ENCODE measurements around the gene ACACB.

ACACB gene

GRCh38 chr12:109182041-109182839 is 65.9 kb downstream of the ACACB start:
- Histone ChIP-seq H3K9ac (ENCODE audit: low read length) (no peak overlapping the region), H3K27me3 (ENCODE audit: control insufficient read depth in 1 of 2, insufficient read depth in 2 of 2, low read length in 2 of 2) (no peaks in the 10 kb centered on the region), H3K4me1 (ENCODE audit: insufficient read depth, low read length) (no peaks in the 10 kb centered on the region), H3K9me3 (ENCODE audit: low read length) (no peaks in the 10 kb centered on the region), H3K36me3 (ENCODE audit: insufficient read depth, low read length) (peaks cover 61% of the 10 kb centered on the region), H3K27ac (ENCODE audit: low read depth, low read length) (no peak overlapping the region), H3K4me3 (ENCODE audit: low read depth in 1 of 2, low read length in 2 of 2) (no peak overlapping the region)

- Histone ChIP-seq H3K27me3 (ENCODE audit: control insufficient read depth in 1 of 2, insufficient read depth in 2 of 2, low read length in 2 of 2) (no peaks in the 10 kb centered on the region), H3K9me3 (ENCODE audit: low read length) (no peaks in the 10 kb centered on the region), H3K27ac (ENCODE audit: low read depth, low read length) (no peak overlapping the region), H3K4me3 (ENCODE audit: low read depth in 1 of 2, low read length in 2 of 2) (no peak overlapping the region), H3K36me3 (ENCODE audit: insufficient read depth, low read length) (peaks cover 58% of the 10 kb centered on the region), H3K4me1 (ENCODE audit: insufficient read depth, low read length) (no peaks in the 10 kb centered on the region), H3K9ac (ENCODE audit: low read length) (no peak overlapping the region)
Measured at GRCh38 chr12:109185441-109185840, 69.1 kb downstream of the ACACB start.

DNA sequence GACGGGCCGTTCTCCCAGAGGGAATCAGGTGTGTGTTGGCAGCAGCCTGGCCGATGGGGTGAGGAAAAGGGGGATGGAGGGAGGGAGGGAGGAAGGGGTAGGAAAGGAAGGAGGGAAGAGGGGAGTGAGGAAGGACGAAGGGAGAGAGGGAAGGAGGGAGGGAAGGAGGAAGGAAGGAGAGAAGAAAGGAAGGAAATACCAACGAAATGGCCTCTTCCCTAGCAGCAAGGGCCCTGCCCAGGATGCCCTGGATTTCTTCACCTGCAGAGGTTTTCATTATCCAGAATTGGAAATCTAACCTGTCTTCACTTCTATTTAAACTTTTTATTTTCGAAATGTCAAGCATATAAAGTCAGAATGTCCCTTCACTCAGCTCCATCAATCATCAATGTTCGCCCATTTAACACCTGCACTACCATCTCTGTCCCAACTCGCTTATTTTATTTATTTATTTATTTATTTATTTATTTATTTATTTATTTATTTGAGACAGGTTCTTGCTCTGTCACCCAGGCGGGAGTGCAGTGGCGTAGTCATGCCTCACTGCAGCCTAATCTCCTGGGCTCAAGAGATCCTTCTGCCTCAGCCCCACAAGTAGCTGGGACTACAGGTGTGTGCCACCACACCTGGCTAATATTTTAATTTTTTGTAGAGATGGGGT is 70.7 kb downstream of the ACACB start:
- Histone ChIP-seq H3K27ac (ENCODE audit: low read depth, low read length) (no peak overlapping the region), H3K36me3 (ENCODE audit: insufficient read depth, low read length) (peaks cover 71% of the 10 kb centered on the region), H3K4me3 (ENCODE audit: low read depth in 1 of 2, low read length in 2 of 2) (no peak overlapping the region), H3K4me1 (ENCODE audit: insufficient read depth, low read length) (no peaks in the 10 kb centered on the region), H3K9me3 (ENCODE audit: low read length) (no peaks in the 10 kb centered on the region), H3K27me3 (ENCODE audit: control insufficient read depth in 1 of 2, insufficient read depth in 2 of 2, low read length in 2 of 2) (no peaks in the 10 kb centered on the region), H3K9ac (ENCODE audit: low read length) (no peak overlapping the region)

DNA sequence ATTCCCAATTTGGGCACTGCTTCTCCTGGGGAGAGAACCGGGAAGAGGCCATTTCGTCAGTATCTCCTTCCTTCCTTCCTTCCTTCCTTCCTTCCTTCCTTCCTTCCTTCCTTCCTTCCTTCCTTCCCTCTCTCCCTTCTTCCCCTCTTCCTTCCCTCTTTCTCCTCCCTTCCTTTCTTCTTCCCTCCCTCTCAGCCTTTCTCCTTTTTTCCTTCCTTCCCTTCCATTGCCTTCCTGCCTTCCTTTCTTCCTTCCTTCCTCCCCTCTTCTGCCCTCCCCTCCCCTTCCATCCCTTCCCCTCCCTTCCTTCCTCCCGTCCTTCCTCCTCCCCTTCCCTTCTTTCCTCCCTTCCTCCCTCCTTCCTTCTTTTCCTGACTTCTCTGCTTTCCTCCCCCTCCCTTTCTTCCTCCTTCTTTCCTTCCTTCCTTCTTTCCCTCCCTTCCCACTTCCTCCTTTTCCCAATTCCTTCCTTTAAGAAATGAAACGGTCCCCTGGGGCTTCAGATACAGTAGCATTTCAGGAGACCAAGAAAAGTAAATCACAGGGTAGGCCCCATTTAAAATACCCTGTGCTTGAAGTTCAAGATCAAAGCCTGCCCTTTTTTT is 71.8 kb downstream of the ACACB start:
- Histone ChIP-seq H3K27ac (ENCODE audit: low read depth, low read length) (no peak overlapping the region), H3K4me3 (ENCODE audit: low read depth in 1 of 2, low read length in 2 of 2) (no peak overlapping the region), H3K27me3 (ENCODE audit: control insufficient read depth in 1 of 2, insufficient read depth in 2 of 2, low read length in 2 of 2) (no peaks in the 10 kb centered on the region), H3K4me1 (ENCODE audit: insufficient read depth, low read length) (no peaks in the 10 kb centered on the region), H3K9me3 (ENCODE audit: low read length) (no peaks in the 10 kb centered on the region), H3K36me3 (ENCODE audit: insufficient read depth, low read length) (peaks cover 77% of the 10 kb centered on the region), H3K9ac (ENCODE audit: low read length) (no peak overlapping the region)

GRCh38 chr12:109189291-109189690 is 72.9 kb downstream of the ACACB start:
- peaks cover 81% of the 10 kb centered on the region for H3K36me3 ChIP-seq (ENCODE audit: insufficient read depth, low read length)

DNA sequence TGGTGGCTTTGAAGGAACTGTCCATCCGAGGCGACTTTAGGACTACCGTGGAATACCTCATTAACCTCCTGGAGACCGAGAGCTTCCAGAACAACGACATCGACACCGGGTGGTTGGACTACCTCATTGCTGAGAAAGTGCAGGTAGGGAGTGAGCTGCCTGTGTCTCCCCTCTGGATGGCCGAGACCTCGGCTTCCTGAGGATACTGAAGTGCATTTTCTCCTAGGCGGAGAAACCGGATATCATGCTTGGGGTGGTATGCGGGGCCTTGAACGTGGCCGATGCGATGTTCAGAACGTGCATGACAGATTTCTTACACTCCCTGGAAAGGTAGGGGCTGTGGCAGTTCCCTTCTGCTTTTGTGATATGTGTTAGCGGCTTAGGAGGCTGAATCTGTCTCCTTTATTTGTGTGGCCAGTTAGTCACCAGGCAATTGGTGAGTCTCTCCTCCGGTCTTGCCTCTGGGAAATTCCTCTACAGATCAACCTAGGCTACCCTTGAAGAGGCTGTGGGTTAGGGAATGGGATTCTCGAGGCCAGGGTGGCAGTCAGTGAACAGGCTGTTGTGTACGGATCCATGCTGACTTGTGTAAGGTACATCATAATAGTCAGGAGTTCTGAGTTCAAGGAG is 75.3 kb downstream of the ACACB start:
- Histone ChIP-seq H3K36me3 (ENCODE audit: insufficient read depth, low read length) (peaks cover 84% of the 10 kb centered on the region), H3K9ac (ENCODE audit: low read length) (no peak overlapping the region), H3K4me1 (ENCODE audit: insufficient read depth, low read length) (no peaks in the 10 kb centered on the region), H3K27ac (ENCODE audit: low read depth, low read length) (no peak overlapping the region), H3K9me3 (ENCODE audit: low read length) (no peaks in the 10 kb centered on the region), H3K4me3 (ENCODE audit: low read depth in 1 of 2, low read length in 2 of 2) (no peak overlapping the region), H3K27me3 (ENCODE audit: control insufficient read depth in 1 of 2, insufficient read depth in 2 of 2, low read length in 2 of 2) (no peaks in the 10 kb centered on the region)

More at GRCh38 chr12:109189291-109189690, 72.9 kb downstream of the ACACB start:
- no peak overlapping the region for H3K4me3 ChIP-seq (ENCODE audit: low read depth in 1 of 2, low read length in 2 of 2)
- no peak overlapping the region for H3K9ac ChIP-seq (ENCODE audit: low read length)
- H3K27ac ChIP-seq (ENCODE audit: low read depth, low read length): no peak overlapping the region
- no peaks in the 10 kb centered on the region for H3K27me3 ChIP-seq (ENCODE audit: control insufficient read depth in 1 of 2, insufficient read depth in 2 of 2, low read length in 2 of 2)
- H3K9me3 ChIP-seq (ENCODE audit: low read length): no peaks in the 10 kb centered on the region
- H3K4me1 ChIP-seq (ENCODE audit: insufficient read depth, low read length): no peaks in the 10 kb centered on the region

GRCh38 chr12:109192358-109192757 is 76.0 kb downstream of the ACACB start:
- H3K9ac ChIP-seq (ENCODE audit: low read length): no peak overlapping the region
- no peaks in the 10 kb centered on the region for H3K9me3 ChIP-seq (ENCODE audit: low read length)
- peaks cover 88% of the 10 kb centered on the region for H3K36me3 ChIP-seq (ENCODE audit: insufficient read depth, low read length)
- no peak overlapping the region for H3K4me3 ChIP-seq (ENCODE audit: low read depth in 1 of 2, low read length in 2 of 2)
- H3K27ac ChIP-seq (ENCODE audit: low read depth, low read length): no peak overlapping the region
- no peaks in the 10 kb centered on the region for H3K4me1 ChIP-seq (ENCODE audit: insufficient read depth, low read length)
- H3K27me3 ChIP-seq (ENCODE audit: control insufficient read depth in 1 of 2, insufficient read depth in 2 of 2, low read length in 2 of 2): no peaks in the 10 kb centered on the region

- Histone ChIP-seq H3K9me3 (ENCODE audit: low read length) (no peaks in the 10 kb centered on the region), H3K9ac (ENCODE audit: low read length) (no peak overlapping the region), H3K4me1 (ENCODE audit: insufficient read depth, low read length) (no peaks in the 10 kb centered on the region), H3K36me3 (ENCODE audit: insufficient read depth, low read length) (peaks cover 81% of the 10 kb centered on the region), H3K27ac (ENCODE audit: low read depth, low read length) (no peak overlapping the region), H3K4me3 (ENCODE audit: low read depth in 1 of 2, low read length in 2 of 2) (no peak overlapping the region), H3K27me3 (ENCODE audit: control insufficient read depth in 1 of 2, insufficient read depth in 2 of 2, low read length in 2 of 2) (no peaks in the 10 kb centered on the region)
Measured at GRCh38 chr12:109193896-109194295, 77.5 kb downstream of the ACACB start.

DNA sequence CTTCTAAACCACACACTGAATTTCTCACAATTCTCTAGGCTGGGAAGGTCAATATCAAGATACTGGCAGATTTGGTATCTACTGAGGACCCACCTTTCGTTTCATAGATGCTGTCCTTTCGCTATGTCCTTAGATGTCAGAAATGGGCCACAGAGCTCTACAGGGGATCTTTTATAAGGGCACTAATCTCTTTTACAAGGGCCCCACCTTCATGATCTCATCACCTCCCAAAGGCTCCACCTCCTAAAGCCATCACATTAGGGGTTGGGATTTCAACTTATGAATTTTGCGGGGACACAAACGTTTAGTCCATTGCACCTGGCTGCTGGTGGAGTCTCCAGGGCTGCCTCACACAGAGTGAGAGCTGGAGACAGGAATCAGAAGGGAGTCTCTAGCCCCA is 79.9 kb downstream of the ACACB start:
- no peaks in the 10 kb centered on the region for H3K9me3 ChIP-seq (ENCODE audit: low read length)
- H3K4me1 ChIP-seq (ENCODE audit: insufficient read depth, low read length): no peaks in the 10 kb centered on the region
- no peak overlapping the region for H3K27ac ChIP-seq (ENCODE audit: low read depth, low read length)
- no peaks in the 10 kb centered on the region for H3K27me3 ChIP-seq (ENCODE audit: control insufficient read depth in 1 of 2, insufficient read depth in 2 of 2, low read length in 2 of 2)
- no peak overlapping the region for H3K4me3 ChIP-seq (ENCODE audit: low read depth in 1 of 2, low read length in 2 of 2)
- peaks cover 88% of the 10 kb centered on the region for H3K36me3 ChIP-seq (ENCODE audit: insufficient read depth, low read length)
- no peak overlapping the region for H3K9ac ChIP-seq (ENCODE audit: low read length)

DNA sequence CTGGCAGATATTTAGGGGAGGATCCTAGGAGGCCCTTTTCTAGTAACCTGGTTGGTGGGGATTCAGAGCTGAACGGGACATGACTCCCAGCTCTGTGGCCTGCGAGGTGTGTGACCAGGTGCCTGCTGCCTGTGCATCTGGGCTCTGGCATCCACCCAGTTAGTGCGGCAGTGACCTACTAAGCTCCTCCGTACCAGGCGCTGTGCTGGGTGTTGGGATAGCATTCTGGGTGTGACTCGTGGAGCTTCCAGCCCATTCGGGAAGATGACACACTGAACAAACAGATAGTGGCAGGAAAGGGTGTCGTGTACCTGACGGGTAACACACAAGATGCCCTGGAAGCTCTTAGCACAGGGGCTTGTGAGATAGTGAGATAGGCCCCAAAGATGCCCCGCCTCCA is 80.9 kb downstream of the ACACB start:
- Histone ChIP-seq H3K9ac (ENCODE audit: low read length) (no peak overlapping the region), H3K27me3 (ENCODE audit: control insufficient read depth in 1 of 2, insufficient read depth in 2 of 2, low read length in 2 of 2) (no peaks in the 10 kb centered on the region), H3K4me3 (ENCODE audit: low read depth in 1 of 2, low read length in 2 of 2) (no peak overlapping the region)

GRCh38 chr12:109199324-109199723 is 82.9 kb downstream of the ACACB start:
- H3K4me1 ChIP-seq (ENCODE audit: insufficient read depth, low read length): no peaks in the 10 kb centered on the region
- no peaks in the 10 kb centered on the region for H3K9me3 ChIP-seq (ENCODE audit: low read length)
- no peaks in the 10 kb centered on the region for H3K27me3 ChIP-seq (ENCODE audit: control insufficient read depth in 1 of 2, insufficient read depth in 2 of 2, low read length in 2 of 2)
- no peak overlapping the region for H3K9ac ChIP-seq (ENCODE audit: low read length)
- H3K36me3 ChIP-seq (ENCODE audit: insufficient read depth, low read length): peaks cover 79% of the 10 kb centered on the region
- H3K4me3 ChIP-seq (ENCODE audit: low read depth in 1 of 2, low read length in 2 of 2): no peak overlapping the region
- H3K27ac ChIP-seq (ENCODE audit: low read depth, low read length): no peak overlapping the region

More for the DNA sequence above, 80.9 kb downstream of the ACACB start:
- H3K9me3 ChIP-seq (ENCODE audit: low read length): no peaks in the 10 kb centered on the region
- H3K4me1 ChIP-seq (ENCODE audit: insufficient read depth, low read length): no peaks in the 10 kb centered on the region
- H3K27ac ChIP-seq (ENCODE audit: low read depth, low read length): no peak overlapping the region
- peaks cover 84% of the 10 kb centered on the region for H3K36me3 ChIP-seq (ENCODE audit: insufficient read depth, low read length)
